ENCODE data around the gene MAGEE1.

Gene MAGEE1, protein sequence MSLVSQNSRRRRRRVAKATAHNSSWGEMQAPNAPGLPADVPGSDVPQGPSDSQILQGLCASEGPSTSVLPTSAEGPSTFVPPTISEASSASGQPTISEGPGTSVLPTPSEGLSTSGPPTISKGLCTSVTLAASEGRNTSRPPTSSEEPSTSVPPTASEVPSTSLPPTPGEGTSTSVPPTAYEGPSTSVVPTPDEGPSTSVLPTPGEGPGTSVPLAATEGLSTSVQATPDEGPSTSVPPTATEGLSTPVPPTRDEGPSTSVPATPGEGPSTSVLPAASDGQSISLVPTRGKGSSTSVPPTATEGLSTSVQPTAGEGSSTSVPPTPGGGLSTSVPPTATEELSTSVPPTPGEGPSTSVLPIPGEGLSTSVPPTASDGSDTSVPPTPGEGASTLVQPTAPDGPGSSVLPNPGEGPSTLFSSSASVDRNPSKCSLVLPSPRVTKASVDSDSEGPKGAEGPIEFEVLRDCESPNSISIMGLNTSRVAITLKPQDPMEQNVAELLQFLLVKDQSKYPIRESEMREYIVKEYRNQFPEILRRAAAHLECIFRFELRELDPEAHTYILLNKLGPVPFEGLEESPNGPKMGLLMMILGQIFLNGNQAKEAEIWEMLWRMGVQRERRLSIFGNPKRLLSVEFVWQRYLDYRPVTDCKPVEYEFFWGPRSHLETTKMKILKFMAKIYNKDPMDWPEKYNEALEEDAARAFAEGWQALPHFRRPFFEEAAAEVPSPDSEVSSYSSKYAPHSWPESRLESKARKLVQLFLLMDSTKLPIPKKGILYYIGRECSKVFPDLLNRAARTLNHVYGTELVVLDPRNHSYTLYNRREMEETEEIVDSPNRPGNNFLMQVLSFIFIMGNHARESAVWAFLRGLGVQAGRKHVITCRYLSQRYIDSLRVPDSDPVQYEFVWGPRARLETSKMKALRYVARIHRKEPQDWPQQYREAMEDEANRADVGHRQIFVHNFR

GRCh38 chrX:76427560-76428242 lies at the start of gene MAGEE1:
Gene MAGEE1, plus strand, starts transcription at chrX:76427710. Its CDS starts 221 bp downstream, at chrX:76427931.
- DNase-seq (ENCODE audit: low spot score), result no peak

GRCh38 chrX:76398970-76399369 lies 28.5 kb upstream of the MAGEE1 start:
- no peak for DNase-seq (ENCODE audit: low spot score)

DNA sequence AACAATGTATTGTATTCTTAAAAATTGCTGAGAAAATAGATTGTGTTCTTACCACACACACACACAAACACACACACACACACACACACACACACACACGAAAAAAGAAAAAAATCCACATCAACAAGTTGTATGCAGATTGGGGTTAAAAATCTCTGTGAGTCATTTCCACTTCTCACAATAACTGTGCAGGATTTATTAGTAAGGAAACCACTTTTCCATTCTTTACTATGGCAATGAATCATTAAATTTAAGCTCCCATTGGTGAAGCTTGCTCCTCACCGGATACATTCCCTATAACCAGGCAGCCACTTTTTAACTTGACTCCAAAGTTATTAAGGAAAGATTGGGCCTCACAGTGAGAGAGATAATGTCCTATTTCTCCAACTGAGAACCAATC lies 19.7 kb upstream of the MAGEE1 start:
- no peak for DNase-seq (ENCODE audit: low spot score)

DNA sequence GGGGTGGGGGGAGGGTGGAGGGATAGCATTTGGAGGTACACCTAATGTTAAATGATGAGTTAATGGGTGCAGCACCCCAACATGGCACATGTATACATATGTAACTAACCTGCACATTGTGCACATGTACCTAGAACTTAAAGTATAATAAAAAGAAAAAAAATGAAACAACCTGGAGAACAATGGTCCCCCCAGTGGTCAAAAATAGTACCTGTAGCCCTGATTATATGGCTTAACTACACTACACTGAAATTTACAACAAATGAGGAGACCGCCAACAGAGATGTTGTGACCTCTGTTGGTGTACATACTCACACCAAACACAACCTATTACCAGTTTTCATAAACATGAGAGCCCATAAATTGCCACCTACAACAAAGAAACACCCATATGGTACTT lies 7.3 kb upstream of the MAGEE1 start:
- no peak for DNase-seq (ENCODE audit: low spot score)

GRCh38 chrX:76428243-76429130 lies 977 bp downstream of the MAGEE1 start:
- no peak for DNase-seq (ENCODE audit: low spot score)

DNA sequence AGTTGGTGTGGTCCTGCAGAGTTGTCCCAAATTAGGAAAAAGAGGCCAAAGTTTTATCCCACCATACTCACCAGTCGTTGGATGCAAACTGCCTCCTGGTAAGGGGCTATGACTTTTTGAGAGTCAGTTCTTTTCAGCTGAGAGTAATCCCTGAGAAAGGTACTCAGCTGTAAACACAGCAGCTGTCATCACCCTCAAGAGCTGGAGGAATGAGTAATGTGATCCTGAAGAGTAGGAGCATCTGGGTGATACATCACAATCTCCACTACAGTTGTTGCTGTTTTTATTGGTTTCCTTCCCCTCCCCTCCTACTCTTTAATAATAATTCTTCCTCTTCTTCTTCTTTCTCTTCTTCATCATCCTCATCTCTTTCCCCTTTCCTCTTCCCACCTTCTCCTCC lies 5.7 kb downstream of the MAGEE1 start:
- no peak for DNase-seq (ENCODE audit: low spot score)

DNA sequence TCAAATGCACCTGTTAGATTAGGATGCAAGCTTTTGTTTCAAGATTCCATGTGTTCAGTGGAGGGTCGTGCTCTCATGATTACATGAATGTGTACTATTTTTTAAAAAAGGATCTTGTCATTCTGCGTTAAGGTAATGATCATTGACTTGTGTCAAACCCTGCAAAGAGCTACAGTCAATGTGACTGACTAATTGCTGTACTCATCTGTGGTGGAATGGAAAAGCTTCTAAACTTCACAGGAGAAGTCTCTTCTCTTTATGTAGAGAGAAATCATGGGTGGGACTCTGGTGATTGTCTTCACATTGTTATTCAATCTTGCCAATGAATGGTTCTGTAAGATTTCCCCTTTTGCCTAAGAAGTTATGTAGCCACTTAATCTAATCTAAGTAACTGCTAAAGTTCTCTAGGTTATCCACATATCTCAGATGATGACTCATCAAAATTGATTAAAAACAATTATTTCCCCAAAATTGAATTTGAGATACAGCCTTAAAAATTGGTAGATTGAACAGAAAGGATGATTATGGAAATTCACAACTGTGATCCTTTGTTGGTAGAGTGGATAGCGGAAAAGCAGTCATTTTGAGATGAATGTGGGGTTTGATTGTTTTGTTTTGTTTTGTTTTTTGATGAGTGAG lies 6.7 kb downstream of the MAGEE1 start:
- no peak for DNase-seq (ENCODE audit: low spot score)

- no peak for DNase-seq (ENCODE audit: low spot score)
Observed at GRCh38 chrX:76439188-76439587, 11.7 kb downstream of the MAGEE1 start.

DNA sequence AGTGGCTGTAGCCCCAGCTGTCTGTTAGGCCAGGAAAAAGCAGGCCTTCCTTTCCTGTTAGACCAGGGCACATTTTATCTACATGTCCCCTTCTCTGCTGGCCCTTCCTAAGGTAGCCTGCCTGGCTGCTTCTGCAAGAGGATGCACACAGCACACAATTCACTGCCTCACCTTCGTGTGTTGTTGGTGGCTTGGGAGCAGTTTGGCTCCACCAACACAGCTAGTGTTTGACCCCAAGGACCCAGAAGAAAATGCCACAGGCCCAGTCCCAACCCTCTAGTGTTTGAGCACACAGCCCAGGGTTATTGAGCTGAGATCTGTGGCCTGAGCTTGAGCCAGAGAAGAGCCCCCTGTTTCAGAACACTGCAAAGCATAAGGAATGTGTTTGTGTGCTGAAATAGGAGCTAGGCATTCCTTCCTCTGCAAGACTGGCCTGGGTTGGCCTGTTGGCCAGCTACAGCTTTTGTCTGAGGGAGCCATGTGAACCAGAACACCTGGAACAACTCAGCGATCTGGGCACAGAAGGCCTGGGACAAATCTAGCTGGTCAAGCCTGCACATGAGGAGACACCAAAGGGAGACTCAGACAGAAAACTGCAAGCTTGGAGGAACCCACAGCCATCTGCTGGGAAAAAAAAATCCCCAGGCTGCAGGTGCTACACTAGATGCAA lies 26.4 kb downstream of the MAGEE1 start:
- no peak for DNase-seq (ENCODE audit: low spot score)

- DNase-seq (ENCODE audit: low spot score), result no peak
Observed at GRCh38 chrX:76454456-76454927, 27.0 kb downstream of the MAGEE1 start.

DNA sequence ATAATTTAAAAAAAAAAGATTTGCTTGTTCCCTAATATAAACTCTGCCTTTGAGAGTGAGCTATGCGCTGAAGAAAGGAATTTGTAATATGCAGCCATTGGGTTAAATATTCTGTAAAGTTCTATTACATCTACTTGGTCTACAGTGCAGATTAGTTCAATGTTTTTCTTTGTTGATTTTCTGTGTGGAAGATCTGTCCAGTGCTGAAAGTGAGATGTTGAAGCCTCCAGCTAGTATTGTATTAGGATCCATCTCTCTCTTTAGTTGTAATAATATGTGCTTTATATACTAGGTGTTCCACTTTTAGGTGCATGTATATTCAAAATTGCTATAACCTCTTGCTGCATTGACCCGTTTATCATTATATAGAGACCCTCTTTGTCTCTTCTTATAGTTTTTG lies 49.8 kb downstream of the MAGEE1 start:
- DNase-seq (ENCODE audit: low spot score), result no peak
